ENCODE data around the gene SKI. TPM values are rescaled to one million over a fixed set of nuclear protein-coding genes. Genes with fewer than 3 reads are reported as not detected.

SKI gene
- total and polyA plus RNA-seq, 9 of the 15 experiments (the other 6 are each of a cell fraction or from before 2014, with no cell fraction given): 0.10 to 60.5 (median 4.6) TPM

GRCh38 chr1:2184531-2184930 is 43.6 kb upstream of the SKI start:
- BruUV-seq (replicated peaks): no TSS peak
- no peak overlapping the region for H3K4me2 ChIP-seq (ENCODE audit: insufficient read depth, low read length)
- no peak for ATAC-seq
- H3K9ac ChIP-seq (ENCODE audit: insufficient read depth in 1 of 2, low read depth in 2 of 2, low read length in 2 of 2): no peak overlapping the region
- peaks cover 3% of the 10 kb centered on the region; the same call in 2 of the 3 replicates for H3K36me3 ChIP-seq (ENCODE audit: control insufficient read depth, insufficient read depth, low read length)
- H2AFZ ChIP-seq (ENCODE audit: low read depth, low read length): no peak overlapping the region
- TF ChIP-seq POU5F1 (IDR thresholded peaks at IDR 0.05; ENCODE audit: borderline replicate concordance, low read depth, low read length, partially characterized antibody) (no peak), MBD2 (IDR thresholded peaks at IDR 0.05; ENCODE audit: borderline replicate concordance, low read depth) (no peak), TAL1 (IDR thresholded peaks at IDR 0.05) (no peak), HLTF (IDR thresholded peaks at IDR 0.05) (no peak), ATF7 (IDR thresholded peaks at IDR 0.05) (no peak)
- TF ChIP-seq, protein P1, sequence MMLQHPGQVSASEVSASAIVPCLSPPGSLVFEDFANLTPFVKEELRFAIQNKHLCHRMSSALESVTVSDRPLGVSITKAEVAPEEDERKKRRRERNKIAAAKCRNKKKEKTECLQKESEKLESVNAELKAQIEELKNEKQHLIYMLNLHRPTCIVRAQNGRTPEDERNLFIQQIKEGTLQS (IDR thresholded peaks at IDR 0.05): no peak
- TF ChIP-seq, protein P1 (CRISPR knock-in tag; conservative IDR thresholded peaks at IDR 0.05): no peak
- no peak for FAIRE-seq
- ChIA-PET CTCF (ENCODE audit: low intra/inter-chr PET ratio) (no interaction called here), POLR2A (interaction anchor here (0.6 to 2.2 kb wide), 5 partner anchors 9 to 212 kb away, joined by 3 to 8 read pairs (median 3); no protein-coding TSS in a partner anchor)
- peaks cover 3% of the 10 kb centered on the region; the same call in 1 of the 3 replicates for H3K79me2 ChIP-seq (ENCODE audit: control insufficient read depth, insufficient read depth, low read length)
- peaks cover 13 to 69% of the 10 kb centered on the region in 2 experiments for H3K4me1 ChIP-seq (replicated peaks in 1 of 2; ENCODE audit: control insufficient read depth in 2 of 2, insufficient read depth in 2 of 2, low read length in 2 of 2)
- no peak overlapping the region for H3K27ac ChIP-seq (ENCODE audit: extremely low read depth, low read depth, low read length)
- no peak overlapping the region for H3K4me3 ChIP-seq
- in situ Hi-C loops (cut with MboI) (loop anchor here (25.0 kb wide), 1 partner anchor 353 kb away; the partner anchor contains the start of genes HES5 and PANK4), intact Hi-C loops (cut with micrococcal nuclease) (no loop called here)
- H3K27me3 ChIP-seq (ENCODE audit: control insufficient read depth in 2 of 2, insufficient read depth in 2 of 2, low read length in 2 of 2): no peaks in the 10 kb centered on the region
- no peaks in the 10 kb centered on the region for H4K20me1 ChIP-seq (replicated peaks; ENCODE audit: control insufficient read depth, insufficient read depth, low read length)
- H3K9me3 ChIP-seq (replicated peaks; ENCODE audit: control insufficient read depth, insufficient read depth, low read depth, low read length): no peaks in the 10 kb centered on the region
- no peaks in the 10 kb centered on the region for H3K9me1 ChIP-seq (ENCODE audit: control insufficient read depth, insufficient read depth, low read length)
- no peak for DNase-seq (ENCODE audit: extremely low read depth in 1 of 4, low spot score in 3 of 4)
- WGBS (ENCODE audit: insufficient coverage, low coverage, missing lambda C conversion rate): 77% methylated on average over 18 of the region's 18 CpGs

Measured in K562 (cell line).